Kidney epithelial cell (primary cell): Measurements from ENCODE around the gene CCDC120. TPM values are rescaled to one million over a fixed set of nuclear protein-coding genes. Genes with fewer than 3 reads are reported as not detected.

ENCODE experiments used
- DNase-seq: peaks from one replicate; pipeline ENCODE4 v3.0.0-alpha.2; 2010; ENCODE audit warnings: low read depth
- H3K27me3 ChIP-seq: 2 replicates; pipeline ENCODE4 v1.6.0; 2011; ENCODE audit warnings: low read length; ENCODE audit not compliant: control insufficient read depth, insufficient read depth
- H3K36me3 ChIP-seq: 2 replicates; pipeline ENCODE4 v1.5.1; 2011; ENCODE audit warnings: low read length; ENCODE audit not compliant: control insufficient read depth, insufficient read depth
- H3K4me3 ChIP-seq: 2 replicates; pipeline ENCODE4 v1.5.1; 2011; ENCODE audit warnings: low read depth, mild to moderate bottlenecking, control low read depth, low read length
- CTCF ChIP-seq: IDR thresholded peaks from 2 replicates; pipeline ENCODE4 v1.5.1; 2011; ENCODE audit warnings: mild to moderate bottlenecking, moderate library complexity, low read length, control low read depth, inconsistent platforms; ENCODE audit not compliant: insufficient read depth, poor library complexity, severe bottlenecking
- total RNA-seq: library from RNA; depleted of rRNA; stranded (reverse); fragments of >200 nt; gene quantifications from 2 replicates; pipeline ENCODE4 v1.2.3, GENCODE V29; 2015

CCDC120 gene
- total RNA-seq, 1 donor from 2014 or later = 6.4 TPM

GRCh38 chrX:49061490-49061889 lies 2.7 kb downstream of the CCDC120 start:
- no peak for DNase-seq
- Histone ChIP-seq H3K4me3 (no peak overlapping the region), H3K27me3 (no peaks in the 10 kb centered on the region), H3K36me3 (peaks cover 1% of the 10 kb centered on the region)
- no peak for TF ChIP-seq CTCF

- Histone ChIP-seq H3K36me3 (peaks cover 1% of the 10 kb centered on the region), H3K4me3 (no peak overlapping the region), H3K27me3 (no peaks in the 10 kb centered on the region)
- DNase-seq = no peak
- TF ChIP-seq CTCF = no peak
Measured at GRCh38 chrX:49061916-49062315, 3.1 kb downstream of the CCDC120 start.

DNA sequence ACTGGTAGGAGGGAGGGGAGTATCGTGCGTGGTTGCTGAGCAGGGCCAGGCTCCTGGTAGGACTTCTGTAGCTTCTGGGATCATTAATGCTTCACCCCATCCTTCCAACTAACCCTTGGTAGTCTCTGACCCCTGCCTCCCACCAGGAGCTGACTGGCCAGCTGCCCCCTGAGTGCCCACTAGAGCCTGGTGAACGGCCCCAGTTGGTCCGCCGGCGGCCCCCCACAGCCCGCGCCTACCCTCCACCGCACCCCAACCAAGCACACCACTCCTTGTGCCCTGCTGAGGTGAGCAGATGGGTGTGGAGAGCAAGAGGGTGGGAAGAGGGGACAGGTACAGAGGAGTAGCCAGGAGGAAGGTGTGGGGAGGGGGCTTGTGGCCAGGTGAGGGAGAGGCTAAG lies 4.9 kb downstream of the CCDC120 start:
- H3K27me3 ChIP-seq = no peaks in the 10 kb centered on the region
- H3K36me3 ChIP-seq = peaks cover 1% of the 10 kb centered on the region
- TF ChIP-seq CTCF = no peak
- H3K4me3 ChIP-seq = no peak overlapping the region
- no peak for DNase-seq

DNA sequence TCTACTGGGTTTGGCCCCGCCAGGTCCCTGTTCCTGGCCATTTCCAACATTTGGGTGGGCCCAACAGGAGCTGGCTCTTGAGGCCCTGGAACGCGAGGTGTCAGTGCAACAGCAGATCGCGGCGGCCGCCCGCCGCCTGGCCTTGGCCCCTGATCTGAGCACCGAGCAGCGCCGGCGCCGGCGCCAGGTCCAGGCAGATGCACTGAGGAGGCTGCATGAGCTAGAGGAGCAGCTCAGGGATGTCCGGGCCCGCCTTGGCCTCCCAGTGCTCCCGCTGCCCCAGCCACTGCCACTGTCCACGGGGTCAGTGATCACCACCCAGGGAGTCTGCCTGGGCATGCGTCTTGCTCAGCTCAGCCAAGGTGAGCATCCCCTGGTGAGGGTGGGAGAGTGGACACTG lies 5.5 kb downstream of the CCDC120 start:
- TF ChIP-seq CTCF = no peak
- DNase-seq = no peak
- Histone ChIP-seq H3K27me3 (no peaks in the 10 kb centered on the region), H3K36me3 (peaks cover 1% of the 10 kb centered on the region), H3K4me3 (no peak overlapping the region)

GRCh38 chrX:49064735-49065134 lies 5.9 kb downstream of the CCDC120 start:
- no peak for TF ChIP-seq CTCF
- no peak for DNase-seq
- Histone ChIP-seq H3K27me3 (no peaks in the 10 kb centered on the region), H3K4me3 (no peak overlapping the region), H3K36me3 (peaks cover 1% of the 10 kb centered on the region)

DNA sequence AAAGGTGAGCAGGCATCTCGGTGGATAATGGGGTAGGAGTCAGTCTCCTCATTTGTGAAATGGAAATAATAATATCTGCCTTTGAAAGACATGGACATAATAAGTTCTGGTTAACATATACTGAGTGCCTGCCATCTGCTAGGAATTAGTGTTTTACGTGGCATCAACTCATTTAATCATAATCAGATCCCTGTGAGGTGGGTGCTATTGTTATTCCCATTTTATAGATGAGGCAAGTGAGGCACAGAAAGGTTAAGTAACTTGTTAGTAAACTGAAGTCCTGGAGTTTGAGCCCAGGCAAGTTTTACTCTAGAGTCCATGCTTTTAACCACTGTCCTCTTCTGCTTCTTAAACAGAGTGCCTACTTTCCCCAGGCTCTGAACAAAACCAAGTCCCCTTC lies 7.5 kb downstream of the CCDC120 start:
- Histone ChIP-seq H3K4me3 (no peak overlapping the region), H3K36me3 (peaks cover 1% of the 10 kb centered on the region), H3K27me3 (no peaks in the 10 kb centered on the region)
- no peak for DNase-seq
- TF ChIP-seq CTCF = no peak
